PC-9 (cell line): ENCODE results near the gene ATF2. TPM values are rescaled to one million over a fixed set of nuclear protein-coding genes. Genes with fewer than 3 reads are reported as not detected.

Experiments used
- BruUV-seq: library from RNA; stranded (reverse); fragments of 400-500 nt; replicated peaks from 2 replicates; lab custom pipeline; 2021; lab: Mats Ljungman, UMichigan
- CTCF ChIA-PET: fragments of 300-600 bp; sonication (Branson Sonifier 250); formaldehyde crosslinking; loops from one replicate; lab custom pipeline; 2022; ENCODE audit warnings: antibody characterized with exemption; lab: Charles Lee
- POLR2A ChIA-PET: fragments of 300-600 bp; sonication (Branson Sonifier 250); formaldehyde crosslinking; loops from one replicate; lab custom pipeline; 2022; ENCODE audit warnings: antibody characterized with exemption; ENCODE audit not compliant: unreplicated experiment; lab: Charles Lee
- DNase-seq, 2 experiments: peaks; one replicate each; pipeline versions ENCODE4 v3.0.0 to v3.0.0-alpha.2; 2015 to 2022; ENCODE audit warnings: mixed read lengths in 1 of 2
- H2AFZ ChIP-seq: fragments of 200-600 bp; sonication (generic); 2 replicates; pipeline ENCODE4 v1.8.1; 2017; ENCODE audit warnings: antibody characterized with exemption
- H3F3A ChIP-seq: fragments of 200-600 bp; sonication (generic); 2 replicates; pipeline ENCODE4 v1.8.1; 2017; ENCODE audit warnings: antibody characterized with exemption, mild to moderate bottlenecking, low read depth; ENCODE audit not compliant: insufficient read depth
- H3K27ac ChIP-seq: fragments of 200-600 bp; sonication (generic); 2 replicates; pipeline ENCODE4 v1.6.1; 2016; ENCODE audit warnings: mixed run types
- H3K27me3 ChIP-seq: fragments of 200-600 bp; sonication (generic); 2 replicates; pipeline ENCODE4 v1.6.1; 2016; ENCODE audit warnings: low read depth, mixed run types; ENCODE audit not compliant: insufficient read depth
- H3K36me3 ChIP-seq: fragments of 200-600 bp; sonication (generic); 2 replicates; pipeline ENCODE4 v1.6.1; 2016; ENCODE audit warnings: low read depth, mixed run types
- H3K4me1 ChIP-seq: fragments of 200-600 bp; sonication (generic); replicated peaks from 2 replicates; pipeline ENCODE4 v1.6.1; 2016; ENCODE audit warnings: mixed run types; ENCODE audit not compliant: insufficient read depth
- H3K4me2 ChIP-seq: fragments of 200-600 bp; sonication (generic); 2 replicates; pipeline ENCODE4 v1.6.1; 2017; ENCODE audit warnings: mixed run types
- H3K4me3 ChIP-seq: fragments of 200-600 bp; sonication (generic); 2 replicates; pipeline ENCODE4 v1.6.1; 2016; ENCODE audit warnings: mixed run types
- H3K79me2 ChIP-seq: fragments of 200-600 bp; sonication (generic); 2 replicates; pipeline ENCODE4 v1.6.1; 2017; ENCODE audit warnings: low read depth, mixed run types
- H3K9me2 ChIP-seq: fragments of 200-600 bp; sonication (generic); 2 replicates; pipeline ENCODE4 v1.8.1; 2017; ENCODE audit warnings: mild to moderate bottlenecking; ENCODE audit not compliant: insufficient read depth
- H3K9me3 ChIP-seq: fragments of 200-600 bp; sonication (generic); 2 replicates; pipeline ENCODE4 v1.8.1; 2016; ENCODE audit warnings: low read depth; ENCODE audit not compliant: insufficient read depth
- H4K20me1 ChIP-seq: fragments of 200-600 bp; sonication (generic); 2 replicates; pipeline ENCODE4 v1.8.1; 2017; ENCODE audit not compliant: insufficient read depth
- EZH2 ChIP-seq: fragments of 200-600 bp; sonication (generic); IDR thresholded peaks from 2 replicates; pipeline ENCODE4 v1.8.0; 2017; ENCODE audit warnings: antibody characterized with exemption, low read depth
- intact Hi-C: fragments of 100-400 bp; cut with micrococcal nuclease; formaldehyde crosslinking; loops from one replicate; pipeline ENCODE4 v1.10.0; 2022; ENCODE audit not compliant: unreplicated experiment
- total RNA-seq: library from RNA; stranded (reverse); gene quantifications from 2 replicates; pipeline ENCODE4 v1.2.3, GENCODE V29; 2021
- TF ChIP-seq, protein P1 (sequence below): fragments of 200-600 bp; sonication (generic); conservative IDR thresholded peaks from 2 replicates; pipeline ENCODE4 v1.6.1; 2017; ENCODE audit warnings: mixed run types, antibody characterized with exemption, mild to moderate bottlenecking, moderate library complexity

ATF2 gene
- total RNA-seq, 1 experiment from 2014 or later: 94.5 TPM

DNA sequence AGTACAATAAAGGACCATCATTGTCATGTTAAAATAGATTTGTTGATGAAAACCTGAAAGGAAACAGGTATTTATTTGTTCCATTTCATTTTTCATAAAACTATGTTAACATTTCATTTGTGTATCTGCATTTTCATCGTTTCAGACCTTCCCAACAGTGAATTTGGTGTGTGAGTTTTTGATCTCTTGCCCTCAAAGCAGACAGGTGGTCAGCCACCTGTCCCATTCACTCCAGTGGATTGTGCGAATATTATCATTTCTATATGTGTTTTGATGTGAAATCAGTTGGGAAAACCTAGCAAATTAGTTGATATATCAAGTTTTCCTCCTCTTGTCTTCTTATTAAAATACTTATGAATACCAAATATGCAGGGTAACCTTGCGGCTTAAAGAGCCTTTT, 38.9 kb upstream of the ATF2 start:
- Histone ChIP-seq H3K27me3 (no peaks in the 10 kb centered on the region), H3F3A (no peaks in the 10 kb centered on the region), H3K4me2 (no peak overlapping the region), H3K36me3 (no peaks in the 10 kb centered on the region), H2AFZ (no peak overlapping the region), H3K79me2 (no peaks in the 10 kb centered on the region), H3K4me3 (no peak overlapping the region), H3K9me3 (no peaks in the 10 kb centered on the region), H4K20me1 (0 out of 2 replicates have a peak, but pooled peaks cover 1% of the 10 kb centered on the region), H3K4me1 (no peaks in the 10 kb centered on the region), H3K9me2 (no peaks in the 10 kb centered on the region), H3K27ac (no peak overlapping the region)
- no peak for TF ChIP-seq EZH2
- TF ChIP-seq, protein P1, sequence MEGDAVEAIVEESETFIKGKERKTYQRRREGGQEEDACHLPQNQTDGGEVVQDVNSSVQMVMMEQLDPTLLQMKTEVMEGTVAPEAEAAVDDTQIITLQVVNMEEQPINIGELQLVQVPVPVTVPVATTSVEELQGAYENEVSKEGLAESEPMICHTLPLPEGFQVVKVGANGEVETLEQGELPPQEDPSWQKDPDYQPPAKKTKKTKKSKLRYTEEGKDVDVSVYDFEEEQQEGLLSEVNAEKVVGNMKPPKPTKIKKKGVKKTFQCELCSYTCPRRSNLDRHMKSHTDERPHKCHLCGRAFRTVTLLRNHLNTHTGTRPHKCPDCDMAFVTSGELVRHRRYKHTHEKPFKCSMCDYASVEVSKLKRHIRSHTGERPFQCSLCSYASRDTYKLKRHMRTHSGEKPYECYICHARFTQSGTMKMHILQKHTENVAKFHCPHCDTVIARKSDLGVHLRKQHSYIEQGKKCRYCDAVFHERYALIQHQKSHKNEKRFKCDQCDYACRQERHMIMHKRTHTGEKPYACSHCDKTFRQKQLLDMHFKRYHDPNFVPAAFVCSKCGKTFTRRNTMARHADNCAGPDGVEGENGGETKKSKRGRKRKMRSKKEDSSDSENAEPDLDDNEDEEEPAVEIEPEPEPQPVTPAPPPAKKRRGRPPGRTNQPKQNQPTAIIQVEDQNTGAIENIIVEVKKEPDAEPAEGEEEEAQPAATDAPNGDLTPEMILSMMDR: no peak
- CTCF ChIA-PET: no interaction called here
- POLR2A ChIA-PET: no interaction called here
- BruUV-seq: no TSS peak
- intact Hi-C loops: no loop called here
- DNase-seq: no peak

DNA sequence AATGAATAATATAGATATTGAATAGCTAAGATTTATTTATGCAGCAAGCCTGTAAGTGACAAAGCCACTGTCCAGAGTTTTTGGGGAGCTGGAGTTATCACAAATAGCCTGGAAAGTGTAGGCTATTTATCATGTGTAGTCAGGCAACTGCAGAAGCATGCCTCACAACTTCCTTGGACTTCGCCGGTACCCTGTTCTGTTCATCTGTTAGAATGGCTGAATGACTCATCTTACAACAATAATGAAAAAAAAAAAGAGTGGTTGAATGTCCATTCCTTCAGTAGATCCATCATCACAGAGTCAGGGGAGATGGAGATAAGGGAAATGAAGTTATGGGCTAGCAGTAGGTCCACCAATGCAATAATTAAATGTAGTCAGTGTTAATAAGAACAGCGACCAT, 37.5 kb upstream of the ATF2 start:
- no peak overlapping the region for H3K27ac ChIP-seq
- H3K4me1 ChIP-seq: no peaks in the 10 kb centered on the region
- no peak overlapping the region for H2AFZ ChIP-seq
- CTCF ChIA-PET: no interaction called here
- H3K4me3 ChIP-seq: no peak overlapping the region
- H4K20me1 ChIP-seq: 0 out of 2 replicates have a peak, but pooled peaks cover 4% of the 10 kb centered on the region
- TF ChIP-seq EZH2: no peak
- TF ChIP-seq, protein P1: no peak
- no peaks in the 10 kb centered on the region for H3F3A ChIP-seq
- no peaks in the 10 kb centered on the region for H3K79me2 ChIP-seq
- H3K36me3 ChIP-seq: no peaks in the 10 kb centered on the region
- H3K27me3 ChIP-seq: no peaks in the 10 kb centered on the region
- no TSS peak for BruUV-seq
- no peak overlapping the region for H3K4me2 ChIP-seq
- no peaks in the 10 kb centered on the region for H3K9me3 ChIP-seq
- POLR2A ChIA-PET: no interaction called here
- intact Hi-C loops: no loop called here
- DNase-seq: no peak
- no peaks in the 10 kb centered on the region for H3K9me2 ChIP-seq

GRCh38 chr2:175203621-175204496, 35.9 kb upstream of the ATF2 start:
- H3K9me3 ChIP-seq: no peaks in the 10 kb centered on the region
- ChIA-PET POLR2A (no interaction called here), CTCF (interaction anchor here (0.6 kb wide), 2 partner anchors 98 to 1125 kb away, joined by 3 to 8 read pairs; no protein-coding TSS in a partner anchor)
- H4K20me1 ChIP-seq: 0 out of 2 replicates have a peak, but pooled peaks cover 4% of the 10 kb centered on the region
- peak overlapping the region; percentile 49; the same call in 1 of the 2 replicates for H2AFZ ChIP-seq
- no peaks in the 10 kb centered on the region for H3F3A ChIP-seq
- intact Hi-C loops: no loop called here
- H3K4me3 ChIP-seq: no peak overlapping the region
- H3K4me2 ChIP-seq: 0 out of 2 replicates have a peak overlapping the region, but pooled peaks have one; percentile 4
- no TSS peak for BruUV-seq
- TF ChIP-seq, protein P1: peak; percentile 69
- no peak for TF ChIP-seq EZH2
- peak in 1 of 2 experiments; percentile 48 for DNase-seq
- no peaks in the 10 kb centered on the region for H3K9me2 ChIP-seq
- H3K27me3 ChIP-seq: no peaks in the 10 kb centered on the region
- H3K4me1 ChIP-seq: no peaks in the 10 kb centered on the region
- H3K36me3 ChIP-seq: no peaks in the 10 kb centered on the region
- no peaks in the 10 kb centered on the region for H3K79me2 ChIP-seq
- no peak overlapping the region for H3K27ac ChIP-seq
